HG03521 (cell line): ENCODE measurements around the gene KCNT1.

Experiments
- ATAC-seq: cut with Tn5 transposase; IDR thresholded peaks from one replicate; pipeline ENCODE4 v1.9.1; 2021; ENCODE audit warnings: mild to moderate bottlenecking, moderate library complexity; ENCODE audit not compliant: unreplicated experiment

KCNT1 gene

DNA sequence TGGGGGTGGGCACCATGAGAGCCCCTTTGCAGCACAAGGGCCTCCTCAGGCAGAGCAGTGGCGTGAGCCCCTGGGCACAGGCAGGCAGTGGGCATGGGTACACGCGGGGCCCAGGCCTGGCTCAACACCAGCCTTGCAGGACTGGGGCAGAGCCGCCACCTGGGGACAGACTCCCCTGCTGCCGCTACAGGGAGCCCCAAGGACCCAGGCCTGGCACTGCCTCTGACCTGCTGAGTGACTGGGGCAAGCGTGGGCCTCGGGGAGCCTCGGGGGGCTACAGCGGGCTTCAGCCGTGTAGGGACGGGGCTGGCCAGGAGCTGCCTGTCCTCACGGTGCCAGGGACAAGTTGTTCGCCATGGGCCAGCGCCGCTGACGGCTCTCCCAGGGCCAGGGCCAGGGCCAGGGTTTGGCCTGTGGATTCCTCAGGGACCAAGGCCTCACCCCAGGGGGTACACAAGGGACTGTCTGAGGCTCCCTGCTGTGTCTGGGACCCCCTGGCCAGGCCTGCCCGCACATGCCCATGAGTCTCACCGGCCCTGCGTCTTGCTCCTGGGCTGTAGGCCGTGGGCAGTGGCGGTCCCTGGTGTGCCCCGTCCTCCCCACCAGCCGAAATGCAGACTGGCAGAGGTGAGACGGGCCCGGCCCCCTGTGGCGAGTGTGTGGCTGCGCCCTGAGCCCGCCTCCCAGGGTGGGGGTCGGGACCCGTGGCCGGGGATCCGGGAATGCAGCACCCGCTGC is 42.5 kb downstream of the KCNT1 start:
- ATAC-seq = no peak

DNA sequence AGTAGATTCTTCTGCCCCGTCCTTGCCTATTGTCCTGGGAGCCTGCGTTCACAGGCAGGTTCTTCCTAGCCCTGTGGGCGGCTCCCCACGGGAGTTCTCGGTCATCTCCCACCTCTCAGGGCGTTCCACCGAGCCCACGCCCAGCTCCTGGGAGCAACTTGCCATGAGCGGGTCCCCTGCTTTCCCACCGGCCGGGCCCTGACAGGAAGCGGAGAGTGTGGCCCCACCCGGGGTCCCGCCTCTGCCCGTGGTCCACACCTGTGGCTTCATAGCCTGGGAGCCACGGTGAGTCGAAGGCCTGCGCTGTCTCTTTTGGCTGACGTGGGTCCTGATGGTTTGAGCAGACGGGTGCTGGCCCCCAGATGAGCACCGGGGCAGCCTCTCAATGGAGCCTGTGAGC is 43.2 kb downstream of the KCNT1 start:
- no peak for ATAC-seq

- ATAC-seq = no peak
Observed at GRCh38 chr9:135745686-135746324, 43.8 kb downstream of the KCNT1 start.

DNA sequence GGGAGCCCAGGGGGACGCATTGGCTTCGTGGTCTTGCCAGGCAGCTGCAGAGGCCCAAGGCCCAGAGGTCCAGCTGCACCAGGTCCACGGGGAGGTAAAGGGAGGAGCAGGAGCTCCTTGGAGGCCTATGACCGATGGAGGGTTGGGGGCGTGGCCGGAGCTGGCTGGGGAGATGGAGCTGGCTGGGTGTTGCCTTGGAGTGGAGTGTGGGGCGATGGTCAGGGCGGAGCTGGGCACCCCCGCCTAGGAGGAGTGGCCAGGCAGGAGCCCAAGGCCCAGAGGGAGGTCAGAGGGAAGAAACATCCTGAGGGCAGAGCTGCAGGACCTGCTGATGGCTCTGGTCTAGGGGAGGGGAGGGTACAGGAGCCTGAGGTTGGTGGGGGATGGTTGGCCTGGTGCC is 44.6 kb downstream of the KCNT1 start:
- ATAC-seq = no peak

DNA sequence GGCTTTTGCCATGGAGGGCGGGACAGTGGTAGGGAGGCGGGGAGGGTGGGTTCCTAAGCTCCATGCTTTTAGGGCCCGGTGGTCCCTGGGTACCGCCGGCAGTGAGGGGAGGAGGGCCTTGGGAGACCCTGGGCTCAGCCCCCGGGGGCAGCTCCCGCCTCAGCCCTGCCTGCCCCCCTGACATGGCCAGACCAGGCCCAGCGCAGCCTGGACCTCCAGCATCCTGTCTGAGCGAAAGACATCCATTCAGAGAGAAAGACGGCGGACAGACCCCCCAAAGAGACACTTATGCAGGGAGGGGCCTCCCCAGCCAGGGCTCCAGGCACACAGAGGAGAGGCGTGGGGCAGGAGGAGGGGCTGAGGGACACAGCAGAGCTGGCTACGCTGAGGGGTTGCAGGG is 45.3 kb downstream of the KCNT1 start:
- ATAC-seq = no peak

DNA sequence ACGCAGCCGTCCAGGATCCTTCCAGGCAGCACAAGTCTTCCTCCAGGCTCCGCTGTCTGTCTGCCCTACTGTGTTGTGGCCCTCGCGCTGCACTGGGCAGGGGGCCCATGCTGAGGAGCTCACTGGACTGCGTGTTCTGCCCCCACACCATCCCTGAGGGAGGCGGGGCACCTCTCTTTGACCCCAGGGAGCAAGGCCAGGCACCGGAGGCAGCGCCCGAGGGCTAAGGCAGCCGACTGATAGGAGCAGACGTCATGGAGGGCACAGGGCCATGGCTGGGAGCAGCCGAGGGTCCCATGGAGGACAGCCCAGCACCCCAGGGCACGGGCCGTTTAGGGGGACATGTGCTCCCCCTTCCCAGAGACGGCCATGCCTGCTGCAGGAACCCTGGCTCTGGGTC is 46.7 kb downstream of the KCNT1 start:
- no peak for ATAC-seq

- no peak for ATAC-seq
Observed at GRCh38 chr9:135749171-135750045, 47.4 kb downstream of the KCNT1 start.

- ATAC-seq = no peak
Observed at GRCh38 chr9:135750786-135751185, 48.8 kb downstream of the KCNT1 start.

DNA sequence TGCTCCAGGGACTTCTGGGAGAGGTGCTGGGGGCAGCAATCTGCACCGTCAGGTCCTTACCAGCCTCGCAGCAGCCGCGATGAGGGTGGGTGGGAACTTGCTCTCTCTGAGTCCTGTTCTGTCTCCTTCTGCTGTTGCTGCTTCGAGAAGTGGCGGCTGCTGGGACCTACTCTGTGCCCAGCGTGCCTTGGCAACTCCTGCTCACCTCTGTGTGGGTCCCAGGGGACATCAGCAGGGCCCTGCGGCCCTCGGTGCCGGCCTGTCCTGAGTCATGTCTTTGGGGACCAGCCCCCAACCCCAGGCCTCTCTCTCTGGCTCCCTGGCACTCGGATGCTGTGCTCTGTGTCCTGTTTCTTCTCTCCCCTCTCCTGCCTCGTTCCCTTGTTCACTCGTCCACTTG is 49.5 kb downstream of the KCNT1 start:
- ATAC-seq = no peak

DNA sequence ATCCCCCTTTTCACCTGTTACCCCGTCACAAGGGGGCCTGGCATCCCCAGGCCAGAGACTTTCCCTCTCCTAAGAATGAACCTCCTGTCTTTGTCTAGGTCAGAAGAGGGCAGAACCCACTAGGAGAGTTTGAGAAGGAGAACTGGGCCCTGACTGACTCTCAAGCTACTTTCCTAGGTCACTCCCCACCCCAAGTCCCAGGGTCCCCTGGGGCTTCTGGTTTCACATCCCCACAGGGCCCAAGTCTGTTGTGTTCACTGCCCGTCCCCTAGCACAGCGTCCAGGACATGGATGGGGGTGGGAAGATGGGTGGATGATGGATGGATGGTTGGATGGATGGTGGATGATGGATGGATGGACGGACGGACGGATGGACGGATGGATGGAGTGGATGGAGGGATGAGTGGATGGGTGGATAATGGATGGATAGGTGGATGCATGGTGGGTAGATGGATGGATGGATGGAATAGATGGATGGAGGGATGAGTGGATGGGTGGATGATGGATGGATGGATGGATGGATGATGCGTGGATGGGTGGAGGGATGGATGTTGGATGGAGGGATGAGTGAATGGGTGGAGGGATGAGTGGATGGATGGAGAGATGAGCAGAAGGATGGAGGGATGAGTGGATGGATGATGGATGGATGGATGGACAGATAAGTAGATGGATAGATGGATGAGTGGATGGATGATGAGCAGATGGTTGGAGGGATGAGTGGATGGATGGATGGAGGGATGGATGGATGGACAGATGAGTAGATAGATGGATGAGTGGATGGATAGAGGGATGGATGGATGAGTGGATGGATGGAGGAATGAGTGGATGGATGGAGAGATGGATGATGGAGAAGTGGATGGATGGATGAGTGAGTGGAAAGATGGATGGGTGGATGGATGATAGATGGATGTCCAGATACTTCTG is 50.6 kb downstream of the KCNT1 start:
- no peak for ATAC-seq

GRCh38 chr9:135753391-135754105 is 51.6 kb downstream of the KCNT1 start:
- ATAC-seq = no peak

GRCh38 chr9:135756576-135756975 is 54.6 kb downstream of the KCNT1 start:
- no peak for ATAC-seq

DNA sequence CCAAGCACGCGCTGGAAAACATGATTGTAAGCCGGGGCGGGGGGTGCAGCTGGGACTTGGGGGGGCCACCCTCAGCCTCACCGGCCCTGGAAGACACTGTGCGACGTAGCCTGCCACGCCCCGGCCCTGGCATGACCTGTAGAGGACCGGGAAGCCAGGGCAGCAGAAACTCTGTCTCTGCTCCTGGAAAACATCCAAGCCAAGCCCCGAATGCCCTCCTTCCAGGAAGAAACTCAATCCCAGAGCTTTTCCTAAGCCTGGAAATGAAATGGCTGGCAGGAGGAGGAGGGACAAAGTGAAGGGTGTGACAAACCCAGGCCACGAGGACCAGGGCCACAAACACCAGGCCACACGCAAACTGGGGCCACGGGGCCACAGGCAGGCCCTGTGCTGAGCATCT is 55.4 kb downstream of the KCNT1 start:
- ATAC-seq = no peak

DNA sequence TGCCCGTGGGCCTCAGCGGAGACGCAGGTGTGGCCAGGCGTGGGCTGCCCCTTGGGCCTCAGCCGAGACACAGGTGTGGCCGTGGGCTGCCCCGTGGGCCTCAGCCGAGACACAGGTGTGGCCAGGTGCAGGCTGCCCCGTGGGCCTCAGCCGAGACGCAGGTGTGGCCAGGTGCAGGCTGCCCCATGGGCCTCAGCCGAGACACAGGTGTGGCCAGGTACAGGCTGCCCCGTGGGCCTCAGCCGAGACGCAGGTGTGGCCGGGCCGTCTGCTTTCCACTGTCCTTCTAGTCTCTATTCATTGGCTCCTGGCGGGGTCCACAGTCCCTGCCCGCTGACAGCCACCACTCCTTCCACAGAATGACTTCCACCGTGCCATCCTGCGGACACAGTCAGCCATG is 56.1 kb downstream of the KCNT1 start:
- ATAC-seq = no peak

DNA sequence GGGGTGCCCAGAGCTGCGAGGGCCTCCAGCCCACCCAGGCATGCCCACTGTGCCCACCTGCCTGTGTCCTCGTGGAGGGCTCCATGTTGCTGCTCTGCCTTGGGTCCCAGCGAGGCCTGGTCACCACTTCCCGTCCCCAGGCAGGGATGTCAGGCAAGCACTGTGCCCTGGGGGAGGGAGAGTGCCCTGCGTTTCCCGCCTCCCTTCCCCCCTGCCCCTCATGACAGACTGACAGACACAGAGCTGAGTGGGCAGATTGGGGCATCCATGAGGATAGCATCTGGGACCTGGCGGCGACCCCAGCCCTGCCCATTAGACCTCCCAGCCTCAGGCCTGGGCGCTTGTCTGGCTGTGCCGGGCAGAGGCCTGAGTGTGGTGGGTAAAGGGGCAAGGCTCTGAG is 56.9 kb downstream of the KCNT1 start:
- no peak for ATAC-seq

DNA sequence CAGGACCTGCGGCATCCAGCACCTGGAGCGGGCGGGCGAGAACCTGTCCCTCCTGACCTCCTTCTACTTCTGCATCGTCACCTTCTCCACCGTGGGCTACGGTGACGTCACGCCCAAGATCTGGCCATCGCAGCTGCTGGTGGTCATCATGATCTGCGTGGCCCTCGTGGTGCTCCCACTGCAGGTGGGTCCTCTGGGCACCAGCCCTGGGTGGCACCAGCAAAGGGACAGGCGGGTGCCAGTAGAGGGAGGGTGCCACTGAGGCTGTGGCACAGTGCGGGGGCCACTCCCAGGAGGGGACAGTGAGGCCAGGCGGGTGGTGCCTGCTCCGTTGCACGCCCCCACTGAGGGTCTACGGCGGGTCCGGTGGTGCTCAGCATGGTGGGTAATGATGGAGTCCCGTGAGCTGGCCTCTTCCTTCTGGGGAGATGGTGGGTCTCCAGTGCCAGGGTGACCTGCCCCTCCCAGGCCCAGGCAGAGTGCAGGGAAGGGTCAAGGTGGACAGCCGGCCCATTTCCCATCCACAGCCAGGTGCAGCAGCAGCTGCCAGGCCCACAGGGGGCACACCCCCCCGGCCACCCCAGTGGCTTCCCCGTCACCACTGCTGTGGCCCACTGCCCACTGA is 57.8 kb downstream of the KCNT1 start:
- no peak for ATAC-seq

- no peak for ATAC-seq
Observed at GRCh38 chr9:135760465-135760864, 58.5 kb downstream of the KCNT1 start.

- no peak for ATAC-seq
Observed at GRCh38 chr9:135761150-135761844, 59.3 kb downstream of the KCNT1 start.

- no peak for ATAC-seq
Observed at GRCh38 chr9:135761845-135762168, 59.8 kb downstream of the KCNT1 start.
